Measurements from ENCODE around the gene S1PR3.

The S1PR3 gene

DNA sequence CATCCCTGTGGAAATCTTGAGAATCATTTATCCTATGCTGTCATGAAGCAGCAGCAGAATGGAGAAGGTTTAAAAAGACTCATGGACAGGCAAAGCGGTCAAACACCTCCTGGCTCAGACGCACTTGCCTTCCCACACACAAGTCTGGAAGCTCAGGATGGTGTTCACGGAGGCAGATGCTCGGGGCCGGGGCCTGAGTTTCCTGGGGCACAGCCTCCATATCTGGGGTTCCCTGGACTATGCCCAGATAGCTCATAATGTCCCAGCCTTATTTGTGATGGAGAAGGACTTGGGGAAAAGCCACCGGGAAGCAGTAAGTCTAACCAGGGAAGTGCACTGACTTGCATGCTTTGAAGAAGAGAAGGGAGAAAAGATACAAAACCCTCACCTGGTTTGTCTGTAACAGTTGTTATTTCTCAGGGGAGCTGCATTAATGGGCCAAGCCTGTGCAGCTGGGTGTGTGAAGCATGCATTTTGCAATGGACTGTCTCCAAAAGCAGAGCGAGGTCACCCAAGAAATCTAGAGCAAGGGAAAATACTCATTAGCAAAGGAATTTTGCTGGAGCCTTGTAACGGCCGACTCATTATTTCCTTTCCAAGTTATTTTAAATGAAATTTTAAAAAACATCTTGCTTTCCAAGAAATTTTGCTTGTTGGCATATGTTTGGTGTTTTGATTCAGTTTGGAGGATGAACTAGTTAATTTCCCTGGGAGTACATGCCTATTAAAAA is 3.4 kb downstream of the S1PR3 start:
- ChIA-PET CTCF (no interaction called here), POLR2A (no interaction called here)
- TF ChIP-seq SP1 (IDR thresholded peaks at IDR 0.05) (no peak), ARNT (IDR thresholded peaks at IDR 0.05) (no peak), CTBP1 (IDR thresholded peaks at IDR 0.05; ENCODE audit: borderline replicate concordance) (no peak), BHLHE40 (IDR thresholded peaks at IDR 0.05; ENCODE audit: borderline replicate concordance) (no peak), FOXK2 (IDR thresholded peaks at IDR 0.05) (no peak), FOXM1 (IDR thresholded peaks at IDR 0.05; ENCODE audit: borderline replicate concordance) (no peak), SUZ12 (IDR thresholded peaks at IDR 0.05) (no peak), L3MBTL2 (conservative IDR thresholded peaks at IDR 0.05) (no peak)
- TF ChIP-seq, protein P1, sequence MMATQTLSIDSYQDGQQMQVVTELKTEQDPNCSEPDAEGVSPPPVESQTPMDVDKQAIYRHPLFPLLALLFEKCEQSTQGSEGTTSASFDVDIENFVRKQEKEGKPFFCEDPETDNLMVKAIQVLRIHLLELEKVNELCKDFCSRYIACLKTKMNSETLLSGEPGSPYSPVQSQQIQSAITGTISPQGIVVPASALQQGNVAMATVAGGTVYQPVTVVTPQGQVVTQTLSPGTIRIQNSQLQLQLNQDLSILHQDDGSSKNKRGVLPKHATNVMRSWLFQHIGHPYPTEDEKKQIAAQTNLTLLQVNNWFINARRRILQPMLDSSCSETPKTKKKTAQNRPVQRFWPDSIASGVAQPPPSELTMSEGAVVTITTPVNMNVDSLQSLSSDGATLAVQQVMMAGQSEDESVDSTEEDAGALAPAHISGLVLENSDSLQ (IDR thresholded peaks at IDR 0.05): no peak
- no peak for DNase-seq (ENCODE audit: extremely low spot score)

DNA sequence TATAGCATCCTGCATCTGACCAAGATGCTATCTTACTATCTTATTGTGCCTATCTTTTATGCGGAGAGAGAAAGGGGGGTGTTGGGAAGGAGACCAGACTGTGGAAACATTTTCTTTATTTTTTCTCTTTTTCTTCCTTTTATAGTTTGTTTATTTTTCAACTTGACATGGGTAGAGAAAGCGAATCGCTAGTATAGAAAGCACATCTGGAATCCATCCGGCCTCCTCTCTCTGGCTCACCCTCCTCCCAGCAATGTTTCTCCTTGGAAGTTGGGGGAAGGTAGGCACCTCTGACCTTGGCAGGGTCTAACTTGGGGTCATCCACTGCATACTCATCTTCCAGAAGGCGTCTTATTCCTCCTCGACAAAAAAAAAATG is 3.9 kb downstream of the S1PR3 start:
- no peak for DNase-seq (ENCODE audit: extremely low spot score)
- CTCF ChIA-PET: no interaction called here
- POLR2A ChIA-PET: no interaction called here
- TF ChIP-seq HDGF (IDR thresholded peaks at IDR 0.05; ENCODE audit: borderline replicate concordance) (no peak), SP1 (IDR thresholded peaks at IDR 0.05) (no peak), L3MBTL2 (conservative IDR thresholded peaks at IDR 0.05) (no peak), BHLHE40 (IDR thresholded peaks at IDR 0.05; ENCODE audit: borderline replicate concordance) (no peak), FOXA1 (IDR thresholded peaks at IDR 0.05) (no peak), NFRKB (IDR thresholded peaks at IDR 0.05) (no peak), FOXM1 (IDR thresholded peaks at IDR 0.05; ENCODE audit: borderline replicate concordance) (no peak), TARDBP (IDR thresholded peaks at IDR 0.05) (no peak), ARNT (IDR thresholded peaks at IDR 0.05) (no peak), ELF4 (IDR thresholded peaks at IDR 0.05) (no peak), LEF1 (IDR thresholded peaks at IDR 0.05; ENCODE audit: borderline replicate concordance) (no peak), ZNF384 (IDR thresholded peaks at IDR 0.05) (no peak)
- TF ChIP-seq, protein P1 (IDR thresholded peaks at IDR 0.05): no peak

DNA sequence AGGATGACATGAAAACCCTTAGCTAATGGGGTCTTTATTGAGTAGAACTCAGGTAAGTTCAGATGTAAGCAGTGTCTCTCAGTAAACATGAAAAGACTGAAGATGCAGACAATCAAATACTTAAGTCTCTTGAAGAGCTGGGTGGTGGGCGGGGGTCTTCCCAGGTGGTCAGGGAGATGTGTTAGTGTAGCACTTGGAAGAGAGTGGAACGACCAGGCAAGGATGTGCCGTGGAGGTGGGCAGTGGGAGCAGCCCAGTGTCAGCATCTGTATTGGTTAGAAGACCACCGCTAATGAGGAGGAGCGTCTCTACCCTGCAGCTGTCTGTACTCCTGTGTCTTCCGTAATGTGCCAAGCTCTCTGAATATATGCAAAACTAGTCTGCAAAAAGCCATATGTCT is 4.4 kb downstream of the S1PR3 start:
- TF ChIP-seq FOXM1 (IDR thresholded peaks at IDR 0.05; ENCODE audit: borderline replicate concordance) (no peak), BHLHE40 (IDR thresholded peaks at IDR 0.05; ENCODE audit: borderline replicate concordance) (no peak), ARNT (IDR thresholded peaks at IDR 0.05) (no peak), HDGF (IDR thresholded peaks at IDR 0.05; ENCODE audit: borderline replicate concordance) (no peak), TARDBP (IDR thresholded peaks at IDR 0.05) (no peak), ELF4 (IDR thresholded peaks at IDR 0.05) (no peak), CTBP1 (IDR thresholded peaks at IDR 0.05; ENCODE audit: borderline replicate concordance) (no peak), L3MBTL2 (conservative IDR thresholded peaks at IDR 0.05) (no peak), FOXK2 (IDR thresholded peaks at IDR 0.05) (no peak), NFRKB (IDR thresholded peaks at IDR 0.05) (no peak)
- TF ChIP-seq, protein P1 (IDR thresholded peaks at IDR 0.05): no peak
- ChIA-PET CTCF (no interaction called here), POLR2A (no interaction called here)
- no peak for DNase-seq (ENCODE audit: extremely low spot score)

DNA sequence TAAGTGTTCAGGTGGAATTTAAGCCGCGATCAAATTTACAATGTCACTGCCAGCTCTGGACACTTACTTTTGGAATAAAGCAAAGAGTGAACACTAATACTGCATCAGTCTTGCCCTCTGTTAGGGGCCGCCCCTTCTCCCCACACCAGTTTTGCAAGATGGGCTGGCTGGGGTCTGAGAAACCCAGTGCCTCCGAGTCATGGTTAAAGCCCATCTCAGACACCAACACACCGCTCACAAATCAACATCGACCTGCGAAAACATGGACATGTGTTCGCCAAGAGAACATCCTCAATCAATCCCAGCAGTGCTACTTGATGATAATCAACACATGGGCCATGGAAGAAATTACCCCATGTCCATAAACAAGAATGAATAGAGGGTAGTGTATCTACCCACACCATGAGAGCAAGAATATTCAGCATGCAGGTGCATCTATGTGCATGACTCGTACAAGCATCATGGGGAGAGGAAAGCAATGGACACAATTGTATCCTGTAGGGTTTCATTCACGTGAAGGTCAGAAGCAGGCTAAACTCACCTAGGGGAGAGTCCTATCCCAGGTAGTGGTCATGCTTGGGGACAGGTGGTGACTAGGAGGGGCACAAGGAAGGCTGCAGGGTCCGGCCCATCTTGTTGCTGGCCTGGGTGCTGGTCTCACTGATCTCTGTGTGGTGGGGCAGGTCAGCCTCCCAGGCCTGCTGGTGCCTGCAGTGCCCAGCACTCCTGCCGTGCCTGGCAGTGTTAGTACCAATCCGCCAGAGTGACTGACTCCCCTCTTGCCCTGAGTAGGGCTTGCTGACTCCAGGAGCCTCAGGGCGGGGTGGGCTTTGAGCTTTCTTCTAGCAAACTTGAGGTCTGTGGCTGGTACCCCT is 5.0 kb downstream of the S1PR3 start:
- POLR2A ChIA-PET: no interaction called here
- no peak for DNase-seq (ENCODE audit: extremely low spot score)
- CTCF ChIA-PET: no interaction called here
- no peak for TF ChIP-seq FOXM1 (IDR thresholded peaks at IDR 0.05; ENCODE audit: borderline replicate concordance)
- no peak for TF ChIP-seq FOXK2 (IDR thresholded peaks at IDR 0.05)
- TF ChIP-seq L3MBTL2 (conservative IDR thresholded peaks at IDR 0.05): no peak
- TF ChIP-seq TARDBP (IDR thresholded peaks at IDR 0.05): no peak
- TF ChIP-seq ELF4 (IDR thresholded peaks at IDR 0.05): no peak
- TF ChIP-seq ZNF384 (IDR thresholded peaks at IDR 0.05): no peak
- TF ChIP-seq ARNT (IDR thresholded peaks at IDR 0.05): no peak
- no peak for TF ChIP-seq SP1 (IDR thresholded peaks at IDR 0.05)
- TF ChIP-seq, protein P1 (IDR thresholded peaks at IDR 0.05): no peak
- no peak for TF ChIP-seq FOXA1 (IDR thresholded peaks at IDR 0.05)
- TF ChIP-seq BHLHE40 (IDR thresholded peaks at IDR 0.05; ENCODE audit: borderline replicate concordance): no peak
- no peak for TF ChIP-seq NFRKB (IDR thresholded peaks at IDR 0.05)
- no peak for TF ChIP-seq CTBP1 (IDR thresholded peaks at IDR 0.05; ENCODE audit: borderline replicate concordance)
- no peak for TF ChIP-seq SUZ12 (IDR thresholded peaks at IDR 0.05)
- TF ChIP-seq HDGF (IDR thresholded peaks at IDR 0.05; ENCODE audit: borderline replicate concordance): no peak
- TF ChIP-seq LEF1 (IDR thresholded peaks at IDR 0.05; ENCODE audit: borderline replicate concordance): no peak

DNA sequence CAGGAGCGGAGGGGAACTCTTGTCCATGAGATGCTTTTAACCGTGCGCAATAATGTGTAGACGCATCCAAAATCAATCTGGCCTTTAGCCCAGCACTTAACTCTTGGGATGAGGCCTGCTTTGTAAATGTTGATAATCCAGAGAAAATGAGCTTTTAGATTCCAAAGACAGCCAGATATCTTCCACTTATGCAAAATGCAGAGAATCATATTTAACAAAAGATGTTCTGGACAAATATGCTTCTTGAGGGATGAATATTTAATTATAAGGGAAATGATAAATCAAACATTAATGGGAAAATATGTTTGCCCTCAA is 5.6 kb downstream of the S1PR3 start:
- ChIA-PET POLR2A (no interaction called here), CTCF (no interaction called here)
- TF ChIP-seq FOXK2 (IDR thresholded peaks at IDR 0.05) (no peak), FOXA1 (IDR thresholded peaks at IDR 0.05) (no peak), LEF1 (IDR thresholded peaks at IDR 0.05; ENCODE audit: borderline replicate concordance) (no peak), SP1 (IDR thresholded peaks at IDR 0.05) (no peak), L3MBTL2 (conservative IDR thresholded peaks at IDR 0.05) (no peak), ELF4 (IDR thresholded peaks at IDR 0.05) (no peak)
- TF ChIP-seq, protein P1 (IDR thresholded peaks at IDR 0.05): no peak
- no peak for DNase-seq (ENCODE audit: extremely low spot score)

All from HEK293T (cell line).